Heart left ventricle (tissue), 16 donors: Measurements from ENCODE around the gene CTPS2. TPM values are rescaled to one million over a fixed set of nuclear protein-coding genes. Genes with fewer than 3 reads are reported as not detected.
"Not testable (repeated sequence)": the region's sequence is repeated elsewhere in the genome, so short reads cannot be mapped to it uniquely, and the experiment has no call there.

ENCODE experiments used
- ATAC-seq, 4 donors: fragments of 200-7000 bp; cut with Tn5 transposase; one replicate each; pipeline ENCODE4 v1.9.1; 2020 to 2022; ENCODE audit warnings: moderate library complexity in 4 of 4, mild to moderate bottlenecking in 3 of 4, moderate number of reproducible peaks in 1 of 4
- DNase-seq, 5 donors: peaks; one replicate each; pipeline ENCODE4 v3.0.0-alpha.2; 2020
- H3K27ac ChIP-seq, 12 donors: fragments of 200-600 bp; sonication (generic) in 4 of 12; one replicate each; pipeline versions ENCODE4 v1.5.0 to v1.8.0; 2016 to 2022; ENCODE audit warnings: mild to moderate bottlenecking in 2 of 12
- H3K27me3 ChIP-seq, 9 donors: fragments of 200-600 bp; sonication (generic) in 2 of 9; one replicate each; pipeline versions ENCODE4 v1.5.1 to v1.8.0; 2016 to 2022; ENCODE audit warnings: mild to moderate bottlenecking in 3 of 9
- H3K36me3 ChIP-seq, 9 donors: fragments of 200-600 bp; sonication (generic) in 2 of 9; one replicate each; pipeline versions ENCODE4 v1.5.0 to v1.8.0; 2018 to 2022; ENCODE audit warnings: mild to moderate bottlenecking in 2 of 9
- H3K4me1 ChIP-seq, 12 donors: fragments of 200-600 bp; sonication (generic) in 4 of 12; one replicate each; pipeline versions ENCODE4 v1.5.0 to v1.8.0; 2016 to 2022; ENCODE audit warnings: mild to moderate bottlenecking in 3 of 12
- H3K4me3 ChIP-seq, 12 donors: fragments of 200-600 bp; sonication (generic) in 4 of 12; one replicate each; pipeline versions ENCODE4 v1.5.0 to v1.8.0; 2017 to 2022; ENCODE audit warnings: mild to moderate bottlenecking in 9 of 12, moderate library complexity in 4 of 12
- H3K9me3 ChIP-seq, 12 donors: fragments of 200-600 bp; sonication (generic) in 4 of 12; one replicate each; pipeline versions ENCODE4 v1.5.0 to v1.8.0; 2016 to 2022; ENCODE audit warnings: mild to moderate bottlenecking in 1 of 12
- POLR2A ChIP-seq, 2 donors: fragments of 450-650 bp; IDR thresholded peaks; one replicate each; pipeline ENCODE4 v1.6.1; 2017; ENCODE audit warnings: antibody characterized with exemption in 2 of 2, mild to moderate bottlenecking in 2 of 2, moderate library complexity in 2 of 2
- WGBS, 4 donors: extraction: QIAGEN DNeasy Blood & Tissue Kit in 2 of 4; methylation state at CpG; one replicate each; pipeline versions ENCODE4 v1.1.5 to v1.1.7; 2013 to 2018; 5-methylcytosine and 5-hydroxymethylcytosine counted together
- intact Hi-C, 10 donors: fragments of 100-400 bp; cut with DNase I; formaldehyde crosslinking; loops; one replicate each; pipeline versions ENCODE4 v1.11.1 to v1.14.2; 2022
- polyA plus RNA-seq, 2 donors: library from polyadenylated mRNA; stranded (reverse); fragments of 200-250 nt; gene quantifications; one replicate each; pipeline ENCODE4 v1.2.3, GENCODE V29; 2013
- total RNA-seq, 9 donors: library from RNA; depleted of rRNA in 2 of 9; stranded (reverse); fragments of >200 nt in 2 of 9; fragmentation: NEBNext Ultra II Directional in 3 of 9; extraction: Animal tissue kit (Norgen Biotek cat#: 25700) in 3 of 9; gene quantifications; one replicate each; pipeline versions ENCODE4 v1.1.0 to v1.2.4, GENCODE V29; 2016 to 2023
- TF ChIP-seq, protein P1 (sequence below), 12 donors: fragments of 200-600 bp; sonication (generic) in 4 of 12; IDR thresholded peaks; one replicate each; pipeline versions ENCODE4 v1.5.0 to v1.8.0; 2018 to 2022; ENCODE audit warnings: antibody characterized with exemption in 12 of 12, mild to moderate bottlenecking in 5 of 12
- donor health status: ischemic (EF 13 %, LVEDD 7.1; RV severe dilation, severe dysfunction).
- donor health status: healthy with polysubstance abuse.
- donor health status: DM: no; HTN: yes; CAD: no.
- donor health status: DM: no; HTN: no; CAD: no.
- donor health status: ischemic (EF 25% LVEDD 6.9; RV normal size, moderate dysfunction).
- donor health status: ischemic (EF 25% LVEDD 5.7; RV mildly dilated, moderate dysfunction).
- donor health status: healthy.
- donor health status: DM: yes; HTN: yes; CAD: no.
- donor health status: ischemic (EF 35%, LVEDD 5.7; RV mildly dilated, moderate dysfunction).
- donor health status: nonischemic (EF 11% LVEDD 7.7; RV severe dilation, severe dysfunction).
- donor health status: DM: yes; HTN: yes; CAD: no.
- donor health status: PGD.
- donor health status: ischemic (EF 29% LVEDD 5.4; RV normal size, mild dysfunction).
- donor health status: nonischemic (EF 23%, LVEDD 6.1; RV moderate dilation, normal function).

CTPS2 gene
- total and polyA plus RNA-seq, 11 donors, result 3.1 to 8.3 (median 4.8) TPM

DNA sequence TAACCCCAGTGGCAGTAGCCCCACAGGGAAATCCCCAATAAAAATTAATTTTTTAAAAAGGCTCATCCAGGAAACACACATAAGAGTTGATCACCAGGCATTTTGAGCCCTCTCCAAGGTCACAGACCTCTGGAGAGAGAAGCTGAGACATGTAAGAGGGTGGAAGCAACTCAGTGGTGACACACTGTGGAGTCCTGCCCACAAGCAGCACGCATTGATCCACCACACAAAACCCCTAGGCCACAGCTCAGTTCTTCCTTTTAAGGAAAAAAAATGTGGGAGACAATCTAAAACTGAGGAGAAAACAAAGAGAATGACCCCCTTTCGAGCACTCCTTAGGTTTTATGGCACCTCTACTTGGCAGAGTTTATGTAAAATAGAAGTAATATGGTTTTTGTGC, 134.3 kb downstream of the CTPS2 start:
- Histone ChIP-seq H3K9me3 (peaks cover 0 to 17% (median 2%) of the 10 kb centered on the region in 12 donors), H3K4me1 (no peaks in the 10 kb centered on the region), H3K4me3 (no peak overlapping the region), H3K36me3 (no peaks in the 10 kb centered on the region), H3K27me3 (no peaks in the 10 kb centered on the region), H3K27ac (no peak overlapping the region)
- TF ChIP-seq, protein P1, sequence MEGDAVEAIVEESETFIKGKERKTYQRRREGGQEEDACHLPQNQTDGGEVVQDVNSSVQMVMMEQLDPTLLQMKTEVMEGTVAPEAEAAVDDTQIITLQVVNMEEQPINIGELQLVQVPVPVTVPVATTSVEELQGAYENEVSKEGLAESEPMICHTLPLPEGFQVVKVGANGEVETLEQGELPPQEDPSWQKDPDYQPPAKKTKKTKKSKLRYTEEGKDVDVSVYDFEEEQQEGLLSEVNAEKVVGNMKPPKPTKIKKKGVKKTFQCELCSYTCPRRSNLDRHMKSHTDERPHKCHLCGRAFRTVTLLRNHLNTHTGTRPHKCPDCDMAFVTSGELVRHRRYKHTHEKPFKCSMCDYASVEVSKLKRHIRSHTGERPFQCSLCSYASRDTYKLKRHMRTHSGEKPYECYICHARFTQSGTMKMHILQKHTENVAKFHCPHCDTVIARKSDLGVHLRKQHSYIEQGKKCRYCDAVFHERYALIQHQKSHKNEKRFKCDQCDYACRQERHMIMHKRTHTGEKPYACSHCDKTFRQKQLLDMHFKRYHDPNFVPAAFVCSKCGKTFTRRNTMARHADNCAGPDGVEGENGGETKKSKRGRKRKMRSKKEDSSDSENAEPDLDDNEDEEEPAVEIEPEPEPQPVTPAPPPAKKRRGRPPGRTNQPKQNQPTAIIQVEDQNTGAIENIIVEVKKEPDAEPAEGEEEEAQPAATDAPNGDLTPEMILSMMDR (IDR thresholded peaks at IDR 0.05), result no peak
- TF ChIP-seq POLR2A (IDR thresholded peaks at IDR 0.05), result no peak
- intact Hi-C loops, result no loop called here
- ATAC-seq, result no peak
- WGBS, 4 donors, result 42 to 83% (median 67%) methylated on average over 2 of the region's 2 CpGs
- no peak for DNase-seq

DNA sequence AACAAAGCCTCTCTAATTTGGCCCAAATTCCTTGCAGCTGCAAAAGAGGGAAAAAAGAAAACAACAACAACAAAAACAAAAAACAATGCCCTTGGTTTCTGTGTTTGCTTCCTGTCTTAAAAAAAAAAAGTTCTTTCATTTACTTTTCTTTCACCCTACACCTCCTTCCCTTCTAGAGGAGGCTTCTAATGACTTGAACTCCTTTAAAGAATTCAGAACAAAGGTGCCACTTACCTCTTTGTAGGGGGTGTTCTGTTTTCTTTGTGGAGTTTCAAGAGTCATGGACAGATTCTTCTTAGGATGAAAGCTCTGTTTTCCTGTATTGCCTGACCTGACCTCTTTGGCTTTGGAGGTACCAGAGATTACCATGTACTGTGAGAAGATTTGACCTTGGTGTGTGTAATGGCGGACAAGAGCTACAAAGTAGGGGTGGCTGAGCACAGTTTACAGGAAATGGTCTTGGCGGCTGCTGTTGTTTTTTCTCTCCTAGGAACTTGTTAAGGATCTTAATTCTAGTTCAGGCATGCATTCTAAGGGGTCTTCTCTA, 134.9 kb downstream of the CTPS2 start:
- no peak for ATAC-seq
- no peaks in the 10 kb centered on the region for H3K4me1 ChIP-seq
- H3K9me3 ChIP-seq, result peaks cover 0 to 17% (median 2%) of the 10 kb centered on the region in 12 donors
- intact Hi-C loops, result no loop called here
- TF ChIP-seq, protein P1 (IDR thresholded peaks at IDR 0.05), result no peak
- TF ChIP-seq POLR2A (IDR thresholded peaks at IDR 0.05), result no peak
- no peaks in the 10 kb centered on the region for H3K27me3 ChIP-seq
- H3K27ac ChIP-seq, result no peak overlapping the region
- DNase-seq, result no peak
- 66 to 80% (median 79%) methylated on average over 2 of the region's 2 CpGs for WGBS, 4 donors
- no peaks in the 10 kb centered on the region for H3K36me3 ChIP-seq
- no peak overlapping the region for H3K4me3 ChIP-seq

DNA sequence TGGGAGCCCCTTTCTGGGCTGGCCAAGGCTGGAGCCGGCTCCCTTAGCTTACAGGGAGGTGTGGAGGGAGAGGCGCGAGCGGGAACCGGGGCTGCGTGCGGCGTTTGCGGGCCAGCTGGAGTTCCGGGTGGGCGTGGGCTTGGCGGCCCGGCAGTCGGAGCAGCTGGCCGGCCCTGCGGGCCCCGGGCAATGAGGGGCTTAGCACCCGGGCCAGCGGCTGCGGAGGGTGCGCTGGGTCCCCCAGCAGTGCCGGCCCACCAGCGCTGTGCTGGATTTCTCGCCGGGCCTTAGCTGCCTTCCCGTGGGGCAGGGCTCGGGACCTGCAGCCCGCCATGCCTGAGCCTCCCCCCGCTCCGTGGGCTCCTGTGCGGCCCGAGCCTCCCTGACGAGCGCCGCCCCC, 137.1 kb downstream of the CTPS2 start:
- WGBS, 4 donors, result 97 to 99% (median 97%) methylated on average over 19 to 35 of the region's 35 CpGs
- ATAC-seq, result not testable (repeated sequence)

DNA sequence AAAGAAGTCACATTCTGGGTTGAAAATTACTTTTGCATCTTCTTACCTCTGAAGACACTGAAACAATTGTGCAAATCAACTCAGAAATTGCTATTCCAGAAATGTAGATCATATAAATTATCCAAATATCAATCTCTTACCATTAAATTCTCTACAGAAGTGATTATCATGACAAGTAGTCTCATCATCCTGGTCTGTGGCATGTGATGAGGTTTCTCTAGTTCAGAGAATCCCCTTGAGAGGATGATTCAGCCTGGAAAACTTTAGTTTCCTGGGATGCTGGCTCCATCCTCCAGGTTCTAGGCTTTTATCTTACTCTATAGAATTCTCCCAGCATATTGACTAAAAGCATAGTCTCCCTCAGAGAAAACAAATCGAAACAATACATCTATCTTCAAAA, 138.7 kb downstream of the CTPS2 start:
- no peaks in the 10 kb centered on the region for H3K9me3 ChIP-seq
- ATAC-seq, result no peak

More for the DNA sequence above, 137.1 kb downstream of the CTPS2 start:
- H3K9me3 ChIP-seq, H3K36me3 ChIP-seq, intact Hi-C loops, H3K27me3 ChIP-seq, DNase-seq, H3K4me3 ChIP-seq, H3K4me1 ChIP-seq, H3K27ac ChIP-seq: not testable (repeated sequence)

More for the DNA sequence above, 138.7 kb downstream of the CTPS2 start:
- Histone ChIP-seq H3K27ac (no peak overlapping the region), H3K4me3 (no peak overlapping the region), H3K27me3 (peaks cover 0 to 3% (median 0%) of the 10 kb centered on the region in 9 donors), H3K36me3 (no peaks in the 10 kb centered on the region), H3K4me1 (no peaks in the 10 kb centered on the region)
- 79 to 94% (median 83%) methylated on average over 1 of the region's 1 CpG for WGBS, 4 donors
- DNase-seq, result no peak
- intact Hi-C loops, result no loop called here
- TF ChIP-seq POLR2A (IDR thresholded peaks at IDR 0.05), result no peak
- TF ChIP-seq, protein P1 (IDR thresholded peaks at IDR 0.05), result no peak
